NCI-H187 treated with DMSO at 0.1 percent for 48 hours (cell line): ENCODE results near the gene RAPGEF4.

Source experiments
- DNase-seq: peaks from one replicate; lab custom pipeline; 2025; lab: John Stamatoyannopoulos, UW

The RAPGEF4 gene

GRCh38 chr2:172967036-172967982 is 231.7 kb downstream of the RAPGEF4 start:
- no peak for DNase-seq

DNA sequence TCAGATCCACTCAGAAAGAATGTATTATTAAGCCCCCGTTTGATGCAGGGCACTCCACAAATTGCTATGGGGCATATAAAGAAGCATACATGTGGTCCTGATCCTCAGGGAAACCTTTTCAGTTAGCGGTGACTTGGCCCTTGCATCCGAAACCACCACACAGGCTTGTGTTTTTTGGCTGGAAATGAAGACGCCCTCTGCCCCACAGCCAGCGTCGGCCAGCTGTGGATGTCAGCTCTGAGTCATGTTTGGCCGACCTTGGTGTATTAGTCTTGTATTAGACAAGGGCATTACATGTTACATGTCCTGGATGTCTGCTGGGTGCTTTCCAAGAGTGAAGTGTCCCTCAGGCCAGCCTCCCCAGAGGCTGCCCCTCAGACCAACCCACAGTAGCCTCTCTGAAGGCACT is 232.4 kb downstream of the RAPGEF4 start:
- DNase-seq = no peak

DNA sequence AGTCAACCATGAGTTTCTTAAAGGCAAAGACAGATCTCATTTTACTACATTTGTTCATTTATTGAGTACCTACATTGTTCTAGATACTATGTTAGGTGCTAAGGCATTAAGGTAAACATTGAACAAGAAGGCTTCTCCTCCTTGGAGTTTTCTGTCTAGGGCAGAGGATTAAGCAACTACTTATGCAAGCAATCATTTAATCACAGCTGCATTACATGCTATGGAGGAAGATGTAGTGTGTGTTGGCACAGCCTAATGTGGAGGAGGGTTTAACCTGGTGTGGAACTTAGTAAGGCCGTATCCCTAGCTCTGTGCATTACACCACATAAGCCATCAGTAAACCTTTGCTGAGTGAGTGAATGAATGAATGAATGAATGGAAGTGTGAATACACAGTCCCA is 233.5 kb downstream of the RAPGEF4 start:
- DNase-seq = no peak

DNA sequence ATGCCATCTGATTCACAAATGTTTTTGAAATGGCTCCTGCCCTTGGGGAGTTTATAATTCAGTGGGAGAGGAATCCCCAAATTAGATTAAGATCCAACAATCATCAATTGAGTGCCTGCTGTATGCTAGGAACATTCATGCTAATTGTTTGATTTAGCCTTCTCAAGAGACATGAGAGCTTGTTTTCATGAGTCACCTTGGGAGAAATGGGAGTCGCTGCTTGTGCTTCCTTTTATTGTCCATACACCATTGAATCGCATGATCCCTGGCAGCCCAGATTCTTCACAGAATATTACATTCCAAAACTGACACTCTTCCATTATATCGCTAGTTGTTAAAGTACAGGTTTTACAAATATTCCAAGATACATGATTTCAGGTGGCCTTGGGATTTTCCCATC is 234.0 kb downstream of the RAPGEF4 start:
- DNase-seq = no peak

DNA sequence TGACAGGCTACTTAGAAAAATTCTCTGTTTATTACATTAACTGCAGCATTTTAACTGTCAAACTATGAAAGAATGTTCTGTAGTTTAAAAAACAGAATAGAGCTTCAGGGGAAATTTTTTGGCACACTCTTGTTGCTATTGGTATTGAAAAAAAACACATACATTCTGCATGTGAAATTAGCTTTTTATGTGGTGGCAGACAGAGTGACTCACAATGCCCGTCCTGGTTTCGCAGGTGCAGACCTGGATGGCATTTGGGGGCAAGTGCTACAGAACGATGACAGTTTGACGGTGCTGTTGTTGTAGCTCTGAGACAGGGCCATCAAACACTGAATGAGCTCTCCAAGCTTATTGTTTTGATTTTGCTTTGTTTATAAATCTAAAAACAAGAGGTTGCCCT is 235.0 kb downstream of the RAPGEF4 start:
- DNase-seq = no peak

- DNase-seq = no peak
These were observed 236.5 kb downstream of the RAPGEF4 start for GRCh38 chr2:172972005-172972619.

DNA sequence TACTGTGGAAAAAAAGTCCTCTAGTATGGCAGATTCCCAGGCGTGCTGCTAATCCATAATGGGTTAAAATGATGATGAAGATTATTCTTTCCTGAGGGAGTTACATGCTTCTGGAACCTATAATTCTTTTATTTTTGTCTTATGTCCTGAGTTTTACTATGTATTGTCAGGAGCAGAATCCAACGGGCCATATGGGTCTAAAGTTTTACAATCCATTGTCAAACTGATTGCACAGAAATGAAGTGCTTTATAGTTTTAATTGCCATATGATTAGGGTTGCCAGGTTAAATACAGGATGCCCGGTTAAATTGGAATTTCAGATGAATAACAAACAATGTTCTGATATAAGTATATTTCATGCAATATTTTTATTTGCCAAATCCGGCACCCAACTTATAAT is 239.1 kb downstream of the RAPGEF4 start:
- no peak for DNase-seq

DNA sequence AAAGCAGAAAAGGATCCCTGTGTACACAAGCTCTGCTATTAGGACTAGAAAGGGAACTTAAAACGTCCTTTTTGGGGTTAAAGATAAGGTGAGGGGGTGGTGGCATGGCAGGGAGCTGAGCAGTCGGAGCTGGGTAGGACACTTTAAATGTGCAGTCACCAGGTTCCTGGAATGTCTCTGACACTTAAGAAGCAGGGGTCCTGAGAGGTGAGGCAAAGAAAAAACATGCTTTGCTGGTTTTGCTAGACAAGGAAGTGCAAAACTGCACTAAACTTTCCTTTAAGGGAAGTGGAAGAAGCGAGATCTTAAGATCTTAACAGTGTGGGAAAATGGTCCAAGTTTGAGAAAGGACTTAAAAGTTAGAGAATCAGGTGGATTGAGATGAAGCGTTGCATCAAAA is 240.5 kb downstream of the RAPGEF4 start:
- no peak for DNase-seq

DNA sequence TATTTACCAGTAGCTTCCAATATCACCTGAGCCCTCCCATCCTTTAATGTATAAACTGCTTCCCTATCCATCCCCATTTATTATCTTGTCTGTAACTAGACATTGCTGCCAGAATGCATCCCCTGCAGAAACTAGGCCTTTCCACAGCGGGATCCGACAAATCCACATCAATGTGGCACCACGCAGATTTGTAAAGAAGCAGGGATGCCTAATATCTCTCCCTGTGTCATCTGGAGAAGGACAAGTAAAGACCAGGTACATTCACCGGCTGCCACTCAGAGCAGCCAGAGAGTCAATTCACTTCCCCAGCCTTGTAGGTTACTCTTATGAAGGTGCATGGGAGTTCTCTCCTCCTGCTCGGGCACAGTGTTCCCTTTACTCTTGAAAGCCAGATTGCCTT is 241.2 kb downstream of the RAPGEF4 start:
- DNase-seq = no peak

- DNase-seq = no peak
These were observed 241.8 kb downstream of the RAPGEF4 start for GRCh38 chr2:172977270-172978062.

DNA sequence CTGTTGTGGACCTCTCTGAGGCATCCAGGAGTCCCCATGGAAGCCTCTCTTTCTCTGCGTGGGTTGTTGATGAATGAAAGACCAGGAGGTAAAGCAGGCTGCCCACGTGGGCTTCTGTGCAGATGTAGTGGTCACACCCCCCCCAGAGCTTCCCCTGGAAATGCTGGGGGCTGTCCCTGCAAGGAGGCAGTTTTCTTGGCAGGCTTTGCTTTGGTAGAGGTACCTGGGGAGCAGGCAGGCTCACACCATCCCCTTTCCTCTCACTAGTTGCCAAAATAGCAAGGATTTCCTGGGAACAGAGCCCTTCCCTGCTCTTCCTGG is 242.4 kb downstream of the RAPGEF4 start:
- no peak for DNase-seq

DNA sequence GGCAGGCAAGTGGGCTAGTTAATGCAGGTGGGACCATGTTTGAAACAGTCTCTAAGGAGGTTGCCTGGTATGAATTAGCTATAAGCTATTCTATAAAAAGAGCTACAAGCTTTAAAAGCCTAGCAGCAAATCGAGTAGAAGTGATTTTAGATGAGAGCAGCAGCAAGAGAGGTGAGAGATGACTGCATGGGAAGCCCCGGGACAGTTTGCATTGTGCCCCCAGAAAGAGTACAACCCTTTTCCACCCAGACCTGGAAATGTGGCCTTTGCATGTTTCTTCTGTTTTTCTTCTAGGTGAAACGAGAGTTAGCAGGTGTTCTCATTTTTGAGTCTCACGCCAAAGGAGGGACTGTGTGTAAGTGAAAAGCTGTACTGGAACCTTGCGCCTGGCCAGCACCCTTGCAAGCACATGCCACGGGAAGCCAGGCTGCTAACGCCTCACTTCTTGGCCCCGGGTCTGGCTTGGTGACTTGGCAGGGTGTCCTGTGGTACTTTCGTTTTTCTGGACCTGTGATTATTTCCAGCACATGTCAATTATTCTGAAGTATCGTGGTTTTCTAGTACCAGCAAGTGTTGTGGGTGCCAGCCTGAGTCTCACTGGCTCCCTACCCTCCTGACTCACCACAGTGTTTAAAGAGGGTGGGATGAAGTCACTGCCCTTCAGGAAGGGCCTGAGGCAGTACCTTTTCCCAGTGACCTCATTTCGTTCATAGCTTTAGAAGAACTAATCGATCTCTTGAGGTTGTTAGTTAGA is 249.7 kb downstream of the RAPGEF4 start:
- DNase-seq = no peak

- no peak for DNase-seq
These were observed 250.4 kb downstream of the RAPGEF4 start for GRCh38 chr2:172986040-172986439.

DNA sequence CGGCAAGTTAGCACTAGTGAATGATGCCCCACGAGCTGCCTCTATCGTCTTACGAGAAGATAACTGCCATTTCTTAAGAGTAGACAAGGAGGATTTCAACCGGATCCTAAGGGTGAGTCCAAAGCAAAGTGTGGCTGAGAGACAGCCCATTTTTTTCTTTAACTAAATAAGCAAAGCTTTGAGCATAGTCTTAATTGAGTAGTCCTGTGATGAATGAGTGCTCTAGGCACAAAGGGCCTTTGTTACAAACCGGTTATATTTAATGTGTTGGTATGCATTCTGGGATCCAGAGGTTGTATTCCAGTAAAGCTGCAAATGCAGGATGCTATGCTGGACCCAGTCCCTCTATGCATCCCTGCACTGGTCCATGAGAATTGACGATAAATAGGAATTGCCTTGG is 253.1 kb downstream of the RAPGEF4 start:
- DNase-seq = no peak

- DNase-seq = no peak
These were observed 255.4 kb downstream of the RAPGEF4 start for GRCh38 chr2:172991031-172991430.

GRCh38 chr2:172993139-172993538 is 257.5 kb downstream of the RAPGEF4 start:
- no peak for DNase-seq

DNA sequence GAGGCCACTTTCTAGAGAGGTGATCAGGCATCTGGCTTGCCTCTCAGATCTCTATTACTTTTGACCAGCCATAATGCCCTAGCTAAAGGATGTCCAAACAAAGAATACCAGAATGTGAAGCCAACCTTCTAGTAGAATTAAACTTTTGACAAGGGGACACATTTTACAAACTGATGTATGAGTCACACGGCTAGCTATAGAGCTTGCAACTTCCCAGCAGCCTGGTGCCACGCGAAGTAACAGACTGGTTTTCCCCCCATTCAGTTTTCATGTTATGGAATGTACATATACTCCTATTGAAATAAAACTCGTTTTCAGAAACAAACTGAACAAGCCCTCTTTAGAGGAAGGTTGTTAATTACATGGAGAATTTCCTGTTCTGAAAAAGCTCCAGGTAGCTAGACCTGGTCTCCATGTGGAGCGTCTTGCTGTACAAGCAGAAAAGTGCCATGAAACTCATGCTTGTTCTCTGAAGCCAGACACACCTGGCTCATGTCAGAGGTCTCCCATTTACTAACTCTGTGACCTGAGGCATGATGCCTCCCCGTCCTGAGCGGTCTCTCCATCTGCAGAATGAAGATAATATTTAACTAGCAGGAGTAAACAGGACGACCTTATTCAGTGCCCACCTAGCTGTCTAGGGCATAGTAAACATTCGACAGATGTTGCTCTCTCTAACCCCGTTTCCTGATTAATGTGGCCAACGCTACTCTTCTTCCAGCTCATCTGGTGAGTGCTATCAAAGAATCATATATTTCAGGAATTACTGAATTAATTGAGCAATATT is 258.5 kb downstream of the RAPGEF4 start:
- DNase-seq = no peak

GRCh38 chr2:172994864-172995263 is 259.2 kb downstream of the RAPGEF4 start:
- no peak for DNase-seq

DNA sequence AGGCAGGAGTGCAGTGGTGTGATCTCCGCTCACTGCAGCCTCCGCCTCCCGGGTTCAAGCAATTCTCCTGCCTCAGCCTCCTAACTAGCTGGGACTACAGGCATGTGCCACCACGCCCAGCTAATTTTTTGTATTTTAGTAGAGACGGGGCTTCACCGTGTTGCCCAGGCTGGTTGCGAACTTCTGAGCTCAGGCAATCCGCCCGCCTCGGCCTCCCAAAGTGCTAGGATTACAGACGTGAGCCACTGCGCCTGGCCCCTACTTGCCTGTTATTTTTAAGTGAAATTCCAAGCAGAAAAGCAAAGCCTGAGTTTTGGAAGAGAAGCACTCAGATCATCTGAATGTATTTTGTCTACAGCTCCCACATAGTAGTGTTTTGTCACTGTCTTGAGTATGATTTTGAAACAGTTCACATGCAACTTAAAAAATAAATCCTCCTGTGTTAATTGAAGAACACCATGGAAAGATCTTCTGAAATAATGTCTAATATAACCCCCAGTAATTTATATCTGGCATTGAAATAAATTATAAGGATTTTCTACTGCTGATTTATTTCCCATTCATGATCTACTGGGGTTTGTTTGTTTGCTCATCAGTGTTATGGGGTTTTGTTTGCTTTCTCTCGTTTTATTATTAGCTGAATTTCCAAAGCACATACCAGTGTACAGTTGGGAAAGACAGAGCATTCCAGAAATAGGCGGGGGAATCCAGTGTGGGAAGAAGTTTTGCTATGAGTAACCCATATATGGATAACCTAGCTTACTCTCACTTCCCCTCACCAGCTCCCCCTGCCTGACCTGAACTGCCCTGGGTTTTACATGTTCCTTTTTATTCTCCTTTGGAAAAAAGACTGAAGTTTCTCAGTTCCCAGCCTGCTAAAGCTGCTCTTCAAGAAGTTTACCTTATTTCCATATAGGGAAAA is 259.9 kb downstream of the RAPGEF4 start:
- DNase-seq = no peak

DNA sequence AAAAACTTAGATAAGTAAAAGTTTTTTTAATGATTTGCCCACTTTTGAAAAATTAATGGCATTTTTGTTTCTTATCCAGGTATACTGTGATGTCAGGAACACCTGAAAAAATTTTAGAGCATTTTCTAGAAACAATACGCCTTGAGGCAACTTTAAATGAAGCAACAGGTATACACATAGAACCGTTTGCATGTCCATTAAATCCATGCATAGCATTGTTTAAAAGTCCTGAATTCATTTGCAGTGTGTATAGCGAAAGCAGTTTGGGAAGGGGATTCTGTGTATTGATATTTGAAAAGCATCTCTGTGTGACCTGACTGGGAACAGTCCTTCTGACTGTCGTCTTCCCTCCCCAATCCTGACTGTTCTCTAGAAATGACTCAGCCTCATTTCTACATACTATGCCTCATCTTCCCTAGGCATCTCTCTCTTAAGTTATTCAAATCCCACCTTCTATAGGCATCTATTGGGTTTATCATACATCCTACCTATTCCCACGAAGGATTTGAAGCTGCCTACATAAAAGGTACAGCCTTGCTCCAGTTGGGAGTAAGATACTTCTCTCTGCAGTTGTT is 260.8 kb downstream of the RAPGEF4 start:
- DNase-seq = no peak
